Right lobe of liver (tissue), 4 donors: ENCODE measurements around the gene MSX1.

Source experiments
- CTCF ChIP-seq, 4 donors: fragments of 200-600 bp in 3 of 4; fragments of 450-650 bp in 1 of 4; IDR thresholded peaks; one replicate each; pipeline versions ENCODE4 v1.5.1 to v1.8.0; 2016 to 2022; ENCODE audit warnings: antibody characterized with exemption in 4 of 4, mild to moderate bottlenecking in 2 of 4
- POLR2A ChIP-seq: fragments of 450-650 bp; IDR thresholded peaks from one replicate; pipeline ENCODE4 v1.6.1; 2017; ENCODE audit warnings: antibody characterized with exemption, mild to moderate bottlenecking
- donor health status: DM: no; HTN: no; CAD: no.
- donor health status: DM: no; HTN: no; CAD: no.
- donor health status: DM: no; HTN: yes; CAD: no.

GRCh38 chr4:4899202-4899925 is 39.9 kb downstream of the MSX1 start:
- TF ChIP-seq POLR2A, result no peak
- no peak for TF ChIP-seq CTCF (IDR thresholded peaks at IDR 0.05)
